Body of pancreas (tissue), 4 donors: ENCODE measurements around the gene SHROOM2.
"Not testable (repeated sequence)": the region's sequence is repeated elsewhere in the genome, so short reads cannot be mapped to it uniquely, and the experiment has no call there.

Experiments used
- POLR2A ChIP-seq, 3 donors: fragments of 450-650 bp; IDR thresholded peaks; one replicate each; pipeline ENCODE4 v1.6.1; 2016; ENCODE audit warnings: antibody characterized with exemption in 3 of 3, mild to moderate bottlenecking in 2 of 3
- TF ChIP-seq, protein P1 (sequence below), 7 experiments: fragments of 450-650 bp in 4 of 7; fragments of 200-600 bp in 3 of 7; sonication (generic) in 3 of 7; IDR thresholded peaks; one replicate each; pipeline ENCODE4 v1.5.1; 2016 to 2019; ENCODE audit warnings: antibody characterized with exemption in 7 of 7

DNA sequence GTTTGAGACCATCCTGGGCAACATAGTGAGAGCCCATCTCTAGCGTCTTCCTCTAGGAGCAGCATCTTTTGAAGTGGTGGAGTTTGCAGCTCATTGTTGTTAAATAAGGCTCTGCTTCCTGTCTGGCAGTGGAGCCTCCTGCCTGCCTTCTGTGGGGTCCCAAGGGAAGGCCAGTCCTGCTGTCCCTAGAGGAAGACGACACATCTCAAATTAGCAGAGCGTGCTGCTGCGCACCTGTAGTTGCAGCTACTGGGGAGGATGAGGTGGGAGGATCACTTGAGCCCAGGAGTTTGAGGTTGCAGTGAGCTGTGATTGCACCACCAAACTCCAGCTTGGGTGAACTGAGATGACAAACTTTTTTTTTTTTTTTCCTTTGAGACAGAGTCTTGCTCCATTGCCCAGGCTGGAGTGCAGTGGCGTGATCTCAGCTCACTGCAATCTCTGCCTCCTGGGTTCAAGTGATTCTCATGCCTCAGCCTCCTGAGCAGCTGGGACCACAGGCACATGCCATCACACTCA is 17.8 kb upstream of the SHROOM2 start:
- TF ChIP-seq POLR2A (IDR thresholded peaks at IDR 0.05), result not testable (repeated sequence)
- TF ChIP-seq, protein P1, sequence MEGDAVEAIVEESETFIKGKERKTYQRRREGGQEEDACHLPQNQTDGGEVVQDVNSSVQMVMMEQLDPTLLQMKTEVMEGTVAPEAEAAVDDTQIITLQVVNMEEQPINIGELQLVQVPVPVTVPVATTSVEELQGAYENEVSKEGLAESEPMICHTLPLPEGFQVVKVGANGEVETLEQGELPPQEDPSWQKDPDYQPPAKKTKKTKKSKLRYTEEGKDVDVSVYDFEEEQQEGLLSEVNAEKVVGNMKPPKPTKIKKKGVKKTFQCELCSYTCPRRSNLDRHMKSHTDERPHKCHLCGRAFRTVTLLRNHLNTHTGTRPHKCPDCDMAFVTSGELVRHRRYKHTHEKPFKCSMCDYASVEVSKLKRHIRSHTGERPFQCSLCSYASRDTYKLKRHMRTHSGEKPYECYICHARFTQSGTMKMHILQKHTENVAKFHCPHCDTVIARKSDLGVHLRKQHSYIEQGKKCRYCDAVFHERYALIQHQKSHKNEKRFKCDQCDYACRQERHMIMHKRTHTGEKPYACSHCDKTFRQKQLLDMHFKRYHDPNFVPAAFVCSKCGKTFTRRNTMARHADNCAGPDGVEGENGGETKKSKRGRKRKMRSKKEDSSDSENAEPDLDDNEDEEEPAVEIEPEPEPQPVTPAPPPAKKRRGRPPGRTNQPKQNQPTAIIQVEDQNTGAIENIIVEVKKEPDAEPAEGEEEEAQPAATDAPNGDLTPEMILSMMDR (IDR thresholded peaks at IDR 0.05), result not testable (repeated sequence)
